ENCODE measurements around the gene PDZD7.

PDZD7 gene

DNA sequence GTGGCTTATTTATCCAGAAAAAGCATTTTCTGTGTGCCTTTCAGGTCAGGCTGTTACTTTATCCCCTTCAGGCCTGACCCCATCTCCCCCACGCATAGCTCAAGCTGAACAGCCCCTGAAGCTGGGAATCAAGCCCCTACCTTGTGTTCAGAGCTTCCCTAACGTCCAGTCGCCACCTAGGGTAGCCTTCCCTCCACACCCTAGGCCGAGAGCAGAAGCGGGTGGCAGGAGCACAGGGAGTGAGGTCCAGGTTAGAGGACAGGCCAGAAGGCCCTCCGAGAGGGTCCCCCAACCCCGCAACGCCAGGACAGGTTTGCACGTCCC is 62.1 kb downstream of the PDZD7 start:
- DNase-seq (ENCODE audit: extremely low read depth, insufficient read length): no peak
- Histone ChIP-seq H3K36me3 (ENCODE audit: control insufficient read depth, insufficient read depth, low read length) (peaks cover 2% of the 10 kb centered on the region; the same call in 1 of the 2 replicates), H3K4me3 (replicated peaks; ENCODE audit: low read depth, low read length) (peak overlapping the region; percentile 55), H3K27me3 (replicated peaks; ENCODE audit: control insufficient read depth, insufficient read depth, low read length) (no peaks in the 10 kb centered on the region)
- TF ChIP-seq, protein P1, sequence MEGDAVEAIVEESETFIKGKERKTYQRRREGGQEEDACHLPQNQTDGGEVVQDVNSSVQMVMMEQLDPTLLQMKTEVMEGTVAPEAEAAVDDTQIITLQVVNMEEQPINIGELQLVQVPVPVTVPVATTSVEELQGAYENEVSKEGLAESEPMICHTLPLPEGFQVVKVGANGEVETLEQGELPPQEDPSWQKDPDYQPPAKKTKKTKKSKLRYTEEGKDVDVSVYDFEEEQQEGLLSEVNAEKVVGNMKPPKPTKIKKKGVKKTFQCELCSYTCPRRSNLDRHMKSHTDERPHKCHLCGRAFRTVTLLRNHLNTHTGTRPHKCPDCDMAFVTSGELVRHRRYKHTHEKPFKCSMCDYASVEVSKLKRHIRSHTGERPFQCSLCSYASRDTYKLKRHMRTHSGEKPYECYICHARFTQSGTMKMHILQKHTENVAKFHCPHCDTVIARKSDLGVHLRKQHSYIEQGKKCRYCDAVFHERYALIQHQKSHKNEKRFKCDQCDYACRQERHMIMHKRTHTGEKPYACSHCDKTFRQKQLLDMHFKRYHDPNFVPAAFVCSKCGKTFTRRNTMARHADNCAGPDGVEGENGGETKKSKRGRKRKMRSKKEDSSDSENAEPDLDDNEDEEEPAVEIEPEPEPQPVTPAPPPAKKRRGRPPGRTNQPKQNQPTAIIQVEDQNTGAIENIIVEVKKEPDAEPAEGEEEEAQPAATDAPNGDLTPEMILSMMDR (IDR thresholded peaks at IDR 0.05; ENCODE audit: insufficient read depth, low read length, poor library complexity, severe bottlenecking): no peak

DNA sequence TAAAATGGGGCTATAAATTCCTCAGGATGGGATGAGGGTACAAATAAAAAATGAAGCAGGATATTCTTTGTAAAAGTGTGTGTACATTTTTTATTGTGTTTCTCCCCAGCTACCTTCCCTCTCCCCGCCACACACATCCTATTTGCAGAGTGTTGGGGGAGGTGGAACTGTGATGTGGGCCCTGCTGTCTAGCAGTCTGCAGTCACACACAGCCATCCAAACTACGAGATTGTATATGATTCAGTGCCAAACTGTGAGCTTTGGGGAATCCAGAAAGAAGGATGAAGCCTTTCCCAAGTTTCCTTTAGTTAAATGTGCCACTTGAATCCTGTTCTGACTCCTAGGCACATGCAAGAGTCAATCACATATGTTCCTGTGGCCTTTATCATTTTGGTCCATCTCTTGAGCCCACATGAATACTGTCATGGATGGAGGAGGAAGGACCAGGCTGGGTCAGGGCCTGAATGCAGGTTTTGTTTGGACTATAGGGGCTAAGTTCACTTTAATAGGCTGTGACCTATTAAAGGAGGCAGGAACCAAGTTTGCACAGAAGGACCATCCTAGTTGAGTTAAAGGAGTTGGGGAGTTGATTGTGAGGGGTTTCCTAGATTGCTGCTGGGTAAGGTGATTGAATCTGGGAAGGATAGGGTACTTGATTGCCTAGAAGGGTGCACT is 62.7 kb downstream of the PDZD7 start:
- Histone ChIP-seq H3K4me3 (replicated peaks; ENCODE audit: low read depth, low read length) (no peak overlapping the region), H3K36me3 (ENCODE audit: control insufficient read depth, insufficient read depth, low read length) (peaks cover 2% of the 10 kb centered on the region; the same call in 1 of the 2 replicates), H3K27me3 (replicated peaks; ENCODE audit: control insufficient read depth, insufficient read depth, low read length) (no peaks in the 10 kb centered on the region)
- TF ChIP-seq, protein P1 (IDR thresholded peaks at IDR 0.05; ENCODE audit: insufficient read depth, low read length, poor library complexity, severe bottlenecking): no peak
- no peak for DNase-seq (ENCODE audit: extremely low read depth, insufficient read length)

DNA sequence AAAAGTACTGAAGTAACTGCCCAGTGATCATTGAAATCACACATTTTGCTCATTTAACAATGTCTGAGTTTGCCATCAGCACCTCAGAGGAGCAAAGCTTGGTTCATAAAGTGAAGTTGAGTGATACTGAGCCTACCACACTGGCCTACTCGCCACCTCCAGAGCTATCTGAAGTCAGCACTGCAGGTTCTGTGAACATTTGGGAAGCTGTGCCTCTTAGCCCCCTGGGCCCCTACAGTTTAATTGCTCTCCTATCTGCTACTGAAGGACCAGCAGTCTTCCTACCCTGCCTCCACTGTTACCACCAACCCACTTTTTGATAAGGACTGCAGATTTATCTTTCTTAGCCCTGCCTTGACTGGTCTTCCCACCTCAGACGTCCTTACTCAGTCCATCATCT is 63.6 kb downstream of the PDZD7 start:
- H3K4me3 ChIP-seq (replicated peaks; ENCODE audit: low read depth, low read length): no peak overlapping the region
- H3K27me3 ChIP-seq (replicated peaks; ENCODE audit: control insufficient read depth, insufficient read depth, low read length): no peaks in the 10 kb centered on the region
- peaks cover 5% of the 10 kb centered on the region for H3K36me3 ChIP-seq (ENCODE audit: control insufficient read depth, insufficient read depth, low read length)
- TF ChIP-seq, protein P1 (IDR thresholded peaks at IDR 0.05; ENCODE audit: insufficient read depth, low read length, poor library complexity, severe bottlenecking): no peak
- DNase-seq (ENCODE audit: extremely low read depth, insufficient read length): no peak

DNA sequence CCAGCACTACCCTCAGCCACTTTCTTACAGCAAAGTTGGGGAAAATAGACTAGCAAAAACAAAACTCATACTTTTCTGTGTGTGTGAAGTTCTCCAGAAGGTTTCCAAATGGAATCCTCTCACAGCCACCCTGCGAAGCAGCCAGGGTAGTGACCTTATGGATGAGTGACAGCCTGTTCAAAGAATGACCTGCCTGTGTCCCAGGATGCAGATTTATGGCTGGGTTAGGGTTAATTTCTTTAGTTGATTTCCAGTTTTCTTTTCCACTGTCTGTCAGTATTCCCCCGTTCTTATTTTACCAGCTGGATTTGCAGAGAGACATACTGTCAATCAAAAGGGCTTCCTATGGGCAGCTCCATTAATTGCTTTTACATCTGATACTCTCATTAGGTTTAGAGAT is 64.0 kb downstream of the PDZD7 start:
- no peaks in the 10 kb centered on the region for H3K27me3 ChIP-seq (replicated peaks; ENCODE audit: control insufficient read depth, insufficient read depth, low read length)
- TF ChIP-seq, protein P1 (IDR thresholded peaks at IDR 0.05; ENCODE audit: insufficient read depth, low read length, poor library complexity, severe bottlenecking): no peak
- H3K4me3 ChIP-seq (replicated peaks; ENCODE audit: low read depth, low read length): no peak overlapping the region
- DNase-seq (ENCODE audit: extremely low read depth, insufficient read length): no peak
- H3K36me3 ChIP-seq (ENCODE audit: control insufficient read depth, insufficient read depth, low read length): peaks cover 5% of the 10 kb centered on the region

DNA sequence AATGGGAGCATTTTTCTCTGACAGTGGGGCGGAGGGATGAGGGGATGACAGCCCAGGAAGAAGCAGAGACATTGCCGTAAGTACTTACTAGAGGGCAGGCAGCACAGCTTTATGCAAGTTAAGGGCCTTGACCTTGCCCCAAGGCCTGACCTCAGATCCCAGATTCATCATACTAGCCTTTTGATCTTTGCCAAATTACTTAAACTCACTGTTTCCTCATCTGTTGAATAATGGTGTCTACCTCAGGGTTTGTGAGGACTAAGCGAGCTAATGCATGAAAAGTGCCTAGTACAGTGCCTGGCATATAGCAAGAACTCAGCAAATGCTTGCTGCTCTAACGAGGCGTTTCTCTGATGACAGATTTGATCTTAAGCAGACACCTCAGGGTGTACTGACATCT is 65.1 kb downstream of the PDZD7 start:
- Histone ChIP-seq H3K36me3 (ENCODE audit: control insufficient read depth, insufficient read depth, low read length) (peaks cover 5% of the 10 kb centered on the region), H3K27me3 (replicated peaks; ENCODE audit: control insufficient read depth, insufficient read depth, low read length) (no peaks in the 10 kb centered on the region)
- no peak for DNase-seq (ENCODE audit: extremely low read depth, insufficient read length)

More for the DNA sequence above, 65.1 kb downstream of the PDZD7 start:
- TF ChIP-seq, protein P1 (IDR thresholded peaks at IDR 0.05; ENCODE audit: insufficient read depth, low read length, poor library complexity, severe bottlenecking): no peak
- no peak overlapping the region for H3K4me3 ChIP-seq (replicated peaks; ENCODE audit: low read depth, low read length)

Data from GM06990 (cell line).